ENCODE data around the gene ADAMTSL3.
"Not testable (repeated sequence)": the region's sequence is repeated elsewhere in the genome, so short reads cannot be mapped to it uniquely, and the experiment has no call there.

The ADAMTSL3 gene

DNA sequence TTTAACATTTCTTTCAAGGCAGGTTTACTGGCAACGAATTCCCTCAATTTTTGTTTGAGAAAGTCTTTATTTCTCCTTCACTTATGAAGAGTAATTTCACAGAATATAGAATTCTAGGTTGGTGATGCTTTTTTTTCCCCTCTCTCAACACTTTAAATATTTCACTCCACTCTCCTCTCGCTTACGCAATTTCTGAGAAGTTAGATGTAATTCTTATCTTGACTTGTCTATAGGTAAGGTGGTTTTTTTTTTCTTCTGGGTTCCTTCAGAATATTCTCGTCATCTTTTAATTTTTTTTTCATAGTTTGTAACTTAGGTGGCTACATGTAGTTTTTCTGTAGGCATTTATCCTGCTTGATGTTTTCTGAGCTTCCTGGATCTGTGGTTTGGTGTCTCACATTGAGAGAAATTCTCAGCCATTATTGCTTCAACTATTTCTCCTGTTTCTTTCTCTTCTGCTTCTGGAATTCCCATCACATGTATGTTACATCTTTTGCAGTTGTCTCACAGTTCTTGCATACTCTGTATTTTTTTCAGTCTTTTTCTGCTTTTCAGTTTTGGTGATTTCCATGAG, 392.2 kb downstream of the ADAMTSL3 start:
- ATAC-seq = no peak

DNA sequence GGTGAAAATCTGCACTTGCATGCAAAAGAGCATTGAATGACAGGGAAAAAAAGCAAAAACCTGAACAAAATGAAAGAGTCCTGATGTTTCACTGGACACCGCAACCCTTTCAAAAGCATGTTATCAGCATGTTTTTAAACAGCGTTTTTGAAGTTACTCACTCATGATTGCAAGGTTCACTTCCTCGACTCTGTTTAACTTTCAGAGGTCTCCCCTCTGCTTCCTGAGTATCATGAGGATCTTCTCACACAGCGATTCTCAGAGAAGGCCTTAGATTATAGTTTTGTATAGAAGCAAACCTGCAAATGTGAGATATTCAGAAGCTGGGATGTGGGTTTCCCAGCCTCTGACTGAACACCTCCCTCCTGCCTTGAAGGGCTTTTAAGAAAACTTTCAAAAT, 395.6 kb downstream of the ADAMTSL3 start:
- ATAC-seq = not testable (repeated sequence)

- ATAC-seq = no peak
Measured at GRCh38 chr15:84050076-84050475, 396.2 kb downstream of the ADAMTSL3 start.

- not testable (repeated sequence) for ATAC-seq
Measured at GRCh38 chr15:84051146-84051545, 397.2 kb downstream of the ADAMTSL3 start.

DNA sequence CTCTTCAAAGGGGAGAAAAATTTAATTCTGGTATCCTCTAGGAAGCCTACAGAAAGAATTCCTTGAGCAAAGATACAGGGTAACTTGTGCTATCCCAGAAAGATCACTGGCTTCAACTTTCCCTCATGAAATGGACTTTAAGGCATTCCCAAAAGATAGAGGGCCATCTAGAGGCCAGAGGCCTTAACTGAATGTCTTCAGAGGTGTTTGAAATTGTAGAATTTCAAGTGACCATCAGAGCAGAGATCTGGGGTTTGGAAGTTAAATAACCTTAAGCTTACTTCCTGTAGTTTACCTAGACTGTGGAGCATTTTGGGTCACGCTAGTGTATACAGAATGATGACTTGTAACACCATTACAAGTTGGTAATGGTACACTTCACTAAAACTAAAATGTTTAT, 400.6 kb downstream of the ADAMTSL3 start:
- not testable (repeated sequence) for ATAC-seq

DNA sequence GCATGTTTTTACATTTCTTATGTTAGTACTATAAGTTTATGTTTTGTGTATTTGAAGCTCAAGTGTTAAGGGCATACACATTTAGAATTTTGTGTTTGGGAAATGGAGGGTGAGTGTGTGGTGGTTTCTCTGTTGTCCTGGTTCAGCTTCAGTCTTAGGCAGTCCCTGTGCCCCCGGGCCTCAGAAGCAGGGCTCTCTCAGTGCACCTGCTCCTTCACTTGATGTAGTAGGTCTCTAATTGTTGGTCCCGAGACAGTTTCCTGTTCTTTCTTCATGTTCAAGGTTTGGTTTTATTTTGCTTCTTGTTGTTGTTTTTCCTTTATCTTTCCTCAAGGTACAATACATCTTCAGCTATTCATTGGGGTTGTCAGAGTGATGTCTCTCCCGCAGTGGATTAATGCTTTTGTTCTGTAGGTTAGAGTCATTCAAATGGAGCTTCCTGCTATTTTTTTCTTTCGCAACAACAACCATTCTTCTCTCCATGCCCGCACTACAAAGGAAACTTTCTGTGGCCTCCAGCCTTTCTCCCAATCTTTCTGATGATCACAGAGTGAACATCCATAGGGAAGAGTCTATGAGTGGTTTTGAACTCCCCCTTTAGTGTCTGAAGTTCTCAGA, 403.9 kb downstream of the ADAMTSL3 start:
- no peak for ATAC-seq

- not testable (repeated sequence) for ATAC-seq
Measured at GRCh38 chr15:84063674-84064073, 409.8 kb downstream of the ADAMTSL3 start.

- ATAC-seq = not testable (repeated sequence)
Measured at GRCh38 chr15:84068674-84069073, 414.8 kb downstream of the ADAMTSL3 start.

GRCh38 chr15:84078038-84078437, 424.1 kb downstream of the ADAMTSL3 start:
- ATAC-seq = not testable (repeated sequence)

- not testable (repeated sequence) for ATAC-seq
Measured at GRCh38 chr15:84079325-84079884, 425.5 kb downstream of the ADAMTSL3 start.

DNA sequence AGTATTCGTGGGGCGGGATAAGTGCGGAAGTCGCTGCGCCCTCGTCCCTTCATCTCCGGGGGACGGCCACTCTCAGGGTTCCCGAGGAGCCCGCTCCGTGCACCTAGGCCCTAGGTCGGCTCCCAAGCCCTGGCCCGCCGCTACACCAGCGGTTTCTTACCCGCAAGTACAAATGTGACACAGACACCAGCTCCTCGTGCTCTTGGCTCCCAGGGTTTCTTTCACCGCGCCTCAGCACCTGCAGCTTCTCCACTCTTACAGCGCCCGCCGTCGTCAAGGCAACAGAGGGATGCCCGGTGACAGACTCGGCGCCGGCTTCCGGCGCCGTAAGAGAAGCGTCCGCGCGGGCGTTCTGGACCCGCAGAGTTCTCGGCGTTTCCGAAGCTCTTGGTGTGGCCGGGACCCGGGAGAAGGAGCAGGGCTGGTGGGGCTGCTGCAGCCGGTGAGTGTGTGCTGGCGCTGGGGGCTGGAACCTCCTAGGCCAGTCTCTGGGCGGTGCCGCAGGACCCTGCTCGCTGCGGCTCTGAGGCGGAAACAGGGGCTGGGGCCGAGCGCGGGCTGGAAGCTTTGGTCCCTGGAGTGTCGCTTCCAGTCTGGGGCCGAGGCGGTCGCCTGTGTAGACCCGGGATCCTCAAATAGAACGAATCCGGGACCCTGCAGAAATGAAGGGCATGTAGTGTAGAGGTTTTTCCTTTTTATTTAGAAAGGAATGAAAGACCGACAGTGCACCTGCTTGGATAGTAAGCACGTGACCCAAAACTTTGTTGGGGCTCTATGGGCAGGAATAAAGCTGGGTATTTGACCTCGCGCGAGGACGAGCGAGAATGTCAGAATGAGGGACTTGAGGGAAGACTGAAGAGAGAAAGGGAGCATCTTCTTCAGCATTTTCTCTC, 426.2 kb downstream of the ADAMTSL3 start:
- peak; percentile 72 to 85 for ATAC-seq

- not testable (repeated sequence) for ATAC-seq
Measured at GRCh38 chr15:84080778-84081084, 426.8 kb downstream of the ADAMTSL3 start.

- no peak for ATAC-seq
Measured at GRCh38 chr15:84081391-84082168, 427.7 kb downstream of the ADAMTSL3 start.

DNA sequence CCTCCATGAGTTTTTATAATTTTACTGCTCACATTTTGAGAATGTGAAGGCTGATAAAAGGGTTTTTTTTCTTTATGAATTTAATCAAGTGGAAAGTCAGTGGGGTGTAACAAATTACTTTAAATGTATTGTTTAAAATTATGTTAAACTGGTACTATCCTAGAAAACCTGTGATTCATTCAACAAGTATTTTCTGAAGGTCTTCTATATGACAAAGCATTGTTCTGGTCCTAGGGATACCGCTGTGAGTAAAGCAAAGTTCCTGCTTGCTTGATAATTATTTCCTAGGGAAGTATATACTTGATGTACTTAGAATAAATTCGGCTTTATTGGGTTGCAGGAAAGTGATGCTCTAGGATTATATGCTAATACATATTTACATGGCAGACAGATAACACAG, 428.8 kb downstream of the ADAMTSL3 start:
- no peak for ATAC-seq

DNA sequence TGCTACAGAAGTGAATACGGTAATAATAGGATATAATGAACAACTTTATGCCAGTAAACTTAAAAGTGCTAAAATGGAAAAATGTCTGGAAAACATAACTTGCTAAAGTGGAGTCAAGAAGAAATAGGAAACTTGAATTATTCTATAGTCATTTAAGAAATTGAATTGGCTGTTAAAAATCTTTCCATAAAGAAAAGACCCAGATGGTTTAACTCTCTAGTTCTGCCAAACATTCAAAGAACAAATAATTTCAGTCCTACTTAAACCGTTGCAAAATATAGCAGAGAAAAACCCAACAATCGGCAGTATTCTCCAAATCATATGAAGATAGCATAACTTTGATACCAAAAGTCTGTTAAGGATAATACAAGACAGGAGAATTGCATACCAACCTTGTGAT, 432.1 kb downstream of the ADAMTSL3 start:
- not testable (repeated sequence) for ATAC-seq
